Spinal cord (tissue), 10 donors: ENCODE measurements around the gene CAMK1. TPM values are rescaled to one million over a fixed set of nuclear protein-coding genes. Genes with fewer than 3 reads are reported as not detected.

ENCODE experiments used
- DNase-seq, 6 donors: peaks; one replicate each; pipeline versions ENCODE4 v3.0.0 to v3.0.0-alpha.2; 2013 to 2015; ENCODE audit warnings: low spot score in 6 of 6, low read depth in 4 of 6
- H3K27ac ChIP-seq: one replicate; pipeline ENCODE4 v1.5.1; 2013; ENCODE audit warnings: low read depth, low read length, control low read depth
- H3K27me3 ChIP-seq: one replicate; pipeline ENCODE4 v1.6.1; 2013; ENCODE audit warnings: low read length; ENCODE audit not compliant: control insufficient read depth, insufficient read depth
- H3K36me3 ChIP-seq: one replicate; pipeline ENCODE4 v1.6.1; 2013; ENCODE audit warnings: low read length; ENCODE audit not compliant: control insufficient read depth, insufficient read depth
- H3K4me1 ChIP-seq: one replicate; pipeline ENCODE4 v1.6.1; 2013; ENCODE audit warnings: low read length; ENCODE audit not compliant: control insufficient read depth, insufficient read depth
- H3K4me3 ChIP-seq: one replicate; pipeline ENCODE4 v1.5.1; 2013; ENCODE audit warnings: low read depth, low read length, control low read depth
- H3K9me3 ChIP-seq: one replicate; pipeline ENCODE4 v1.6.1; 2013; ENCODE audit warnings: low read length; ENCODE audit not compliant: control insufficient read depth, insufficient read depth
- WGBS: methylation state at CpG from one replicate; pipeline ENCODE4 v1.1.5; 2013; ENCODE audit warnings: missing lambda C conversion rate; ENCODE audit not compliant: insufficient coverage; 5-methylcytosine and 5-hydroxymethylcytosine counted together
- polyA plus RNA-seq, 2 donors: library from polyadenylated mRNA; unstranded; fragments of 120-200 nt; gene quantifications; one replicate each; pipeline ENCODE4 v1.2.1, GENCODE V29; 2013; ENCODE audit not compliant: insufficient read length in 2 of 2
- total RNA-seq, 2 donors: library from RNA; depleted of rRNA in 1 of 2; stranded (reverse); fragments of 120-200 nt in 1 of 2; fragments of >200 nt in 1 of 2; gene quantifications; one replicate each; pipeline versions ENCODE4 v1.2.3 to v1.2.4, GENCODE V29; 2013 to 2014
- donor health status: healthy.

CAMK1 gene
- total and polyA plus RNA-seq, 4 donors: 36.3 to 64.4 (median 43.2) TPM

GRCh38 chr3:9785602-9786001 is 15.9 kb upstream of the CAMK1 start:
- no peak overlapping the region for H3K27ac ChIP-seq
- peaks cover 75% of the 10 kb centered on the region for H3K36me3 ChIP-seq
- H3K9me3 ChIP-seq: no peaks in the 10 kb centered on the region
- no peaks in the 10 kb centered on the region for H3K27me3 ChIP-seq
- no peaks in the 10 kb centered on the region for H3K4me1 ChIP-seq
- H3K4me3 ChIP-seq: no peak overlapping the region
- no peak for DNase-seq
- WGBS: 96% methylated on average over 4 of the region's 7 CpGs

- Histone ChIP-seq H3K36me3 (peaks cover 79% of the 10 kb centered on the region), H3K27me3 (no peaks in the 10 kb centered on the region), H3K27ac (no peak overlapping the region), H3K9me3 (no peaks in the 10 kb centered on the region), H3K4me1 (no peaks in the 10 kb centered on the region), H3K4me3 (no peak overlapping the region)
- no peak for DNase-seq
- 83% methylated on average over 1 of the region's 4 CpGs for WGBS
Measured at GRCh38 chr3:9784965-9785364, 15.2 kb upstream of the CAMK1 start.

- no peak for DNase-seq
- 89% methylated on average over 14 of the region's 14 CpGs for WGBS
- H3K27ac ChIP-seq: no peak overlapping the region
- H3K4me1 ChIP-seq: no peaks in the 10 kb centered on the region
- no peaks in the 10 kb centered on the region for H3K27me3 ChIP-seq
- no peaks in the 10 kb centered on the region for H3K9me3 ChIP-seq
- H3K4me3 ChIP-seq: no peak overlapping the region
- peaks cover 81% of the 10 kb centered on the region for H3K36me3 ChIP-seq
Measured at GRCh38 chr3:9783954-9784353, 14.2 kb upstream of the CAMK1 start.

GRCh38 chr3:9782770-9783169 is 13.0 kb upstream of the CAMK1 start:
- WGBS: no CpG with 5 or more reads among the region's 3 CpGs
- no peaks in the 10 kb centered on the region for H3K9me3 ChIP-seq
- no peaks in the 10 kb centered on the region for H3K4me1 ChIP-seq
- H3K27me3 ChIP-seq: no peaks in the 10 kb centered on the region
- H3K27ac ChIP-seq: no peak overlapping the region
- no peak overlapping the region for H3K4me3 ChIP-seq
- peaks cover 73% of the 10 kb centered on the region for H3K36me3 ChIP-seq
- DNase-seq: peak in 1 of 6 donors; percentile 34

GRCh38 chr3:9781978-9782603 is 12.3 kb upstream of the CAMK1 start:
- Histone ChIP-seq H3K36me3 (peaks cover 69% of the 10 kb centered on the region), H3K27me3 (no peaks in the 10 kb centered on the region), H3K27ac (no peak overlapping the region), H3K4me1 (peaks cover 2% of the 10 kb centered on the region), H3K4me3 (no peak overlapping the region), H3K9me3 (no peaks in the 10 kb centered on the region)
- WGBS: 84% methylated on average over 3 of the region's 3 CpGs
- no peak for DNase-seq

GRCh38 chr3:9781551-9781950 is 11.8 kb upstream of the CAMK1 start:
- Histone ChIP-seq H3K4me3 (no peak overlapping the region), H3K27ac (no peak overlapping the region), H3K36me3 (peaks cover 65% of the 10 kb centered on the region), H3K4me1 (peaks cover 6% of the 10 kb centered on the region), H3K27me3 (no peaks in the 10 kb centered on the region), H3K9me3 (no peaks in the 10 kb centered on the region)
- DNase-seq: no peak
- WGBS: 78% methylated on average over 1 of the region's 1 CpG

- no peaks in the 10 kb centered on the region for H3K27me3 ChIP-seq
- H3K27ac ChIP-seq: no peak overlapping the region
- no peaks in the 10 kb centered on the region for H3K9me3 ChIP-seq
- H3K36me3 ChIP-seq: peaks cover 61% of the 10 kb centered on the region
- WGBS: 100% methylated on average over 1 of the region's 4 CpGs
- H3K4me3 ChIP-seq: no peak overlapping the region
- no peak for DNase-seq
- H3K4me1 ChIP-seq: peaks cover 6% of the 10 kb centered on the region
Measured at GRCh38 chr3:9780910-9781309, 11.2 kb upstream of the CAMK1 start.

GRCh38 chr3:9780458-9780812 is 10.7 kb upstream of the CAMK1 start:
- Histone ChIP-seq H3K27ac (no peak overlapping the region), H3K4me3 (no peak overlapping the region), H3K9me3 (no peaks in the 10 kb centered on the region), H3K4me1 (peaks cover 6% of the 10 kb centered on the region), H3K27me3 (no peaks in the 10 kb centered on the region), H3K36me3 (peaks cover 57% of the 10 kb centered on the region)
- no peak for DNase-seq
- 92% methylated on average over 7 of the region's 10 CpGs for WGBS

GRCh38 chr3:9779721-9780457 is 10.1 kb upstream of the CAMK1 start:
- peaks cover 53% of the 10 kb centered on the region for H3K36me3 ChIP-seq
- no peak for DNase-seq
- no peak overlapping the region for H3K27ac ChIP-seq
- H3K4me3 ChIP-seq: no peak overlapping the region
- H3K9me3 ChIP-seq: no peaks in the 10 kb centered on the region
- WGBS: 84% methylated on average over 6 of the region's 8 CpGs
- no peaks in the 10 kb centered on the region for H3K27me3 ChIP-seq
- H3K4me1 ChIP-seq: peaks cover 6% of the 10 kb centered on the region

- WGBS: 85% methylated on average over 3 of the region's 6 CpGs
- H3K27me3 ChIP-seq: no peaks in the 10 kb centered on the region
- H3K9me3 ChIP-seq: no peaks in the 10 kb centered on the region
- no peak for DNase-seq
- no peak overlapping the region for H3K4me3 ChIP-seq
- no peak overlapping the region for H3K27ac ChIP-seq
- peaks cover 48% of the 10 kb centered on the region for H3K36me3 ChIP-seq
- H3K4me1 ChIP-seq: peaks cover 6% of the 10 kb centered on the region
Measured at GRCh38 chr3:9779075-9779593, 9.4 kb upstream of the CAMK1 start.
